GM18507 (cell line): ENCODE measurements around the gene DOK1.

ENCODE experiments used
- DNase-seq: peaks from one replicate; pipeline ENCODE4 v3.0.0; 2011; ENCODE audit warnings: low read depth; ENCODE audit not compliant: insufficient read length; ENCODE audit errors: extremely low spot score
- FAIRE-seq: peaks from 2 replicates; lab custom pipeline; 2011; peaks lifted over from hg19 to GRCh38; lab: Jason Lieb, UNC

The DOK1 gene

GRCh38 chr2:74524955-74525716 is 29.4 kb upstream of the DOK1 start:
- FAIRE-seq (no peak), DNase-seq (no peak)

GRCh38 chr2:74525717-74526648 is 28.5 kb upstream of the DOK1 start, which contains the start of gene DQX1:
DQX1 (minus strand) TSS chr2:74526231; CDS start chr2:74525729, 502 bp downstream.
- peak; percentile 81 for FAIRE-seq
- no peak for DNase-seq

- no peak for FAIRE-seq
- DNase-seq, result no peak
Measured at GRCh38 chr2:74526649-74527230, 27.8 kb upstream of the DOK1 start.

GRCh38 chr2:74527741-74528140 is 26.8 kb upstream of the DOK1 start:
- FAIRE-seq (no peak), DNase-seq (no peak)

GRCh38 chr2:74528600-74529356 is 25.7 kb upstream of the DOK1 start:
- FAIRE-seq (no peak), DNase-seq (no peak)

GRCh38 chr2:74529357-74530238 is 24.9 kb upstream of the DOK1 start, which contains the start of the genes AUP1 and HTRA2:
AUP1 (minus strand) TSS chr2:74529706; CDS start chr2:74529629, 77 bp downstream.
HTRA2 (plus strand) TSS chr2:74529933; CDS start chr2:74530007, 74 bp downstream.
- peak; percentile 99 for DNase-seq
- peak; percentile 96 for FAIRE-seq

GRCh38 chr2:74530239-74531187 is 24.0 kb upstream of the DOK1 start:
- FAIRE-seq (peak; percentile 86), DNase-seq (no peak)

GRCh38 chr2:74531666-74532065 is 22.9 kb upstream of the DOK1 start:
- no peak for FAIRE-seq
- DNase-seq, result no peak

- no peak for DNase-seq
- FAIRE-seq, result no peak
Measured at GRCh38 chr2:74532222-74532621, 22.3 kb upstream of the DOK1 start.

GRCh38 chr2:74533464-74533863 is 21.1 kb upstream of the DOK1 start:
- no peak for FAIRE-seq

GRCh38 chr2:74534411-74534810 is 20.1 kb upstream of the DOK1 start:
- DNase-seq, result no peak
- no peak for FAIRE-seq

More at GRCh38 chr2:74533464-74533863, 21.1 kb upstream of the DOK1 start:
- DNase-seq, result no peak

- FAIRE-seq (no peak), DNase-seq (no peak)
Measured at GRCh38 chr2:74535440-74535965, 19.0 kb upstream of the DOK1 start.

GRCh38 chr2:74536166-74536950 is 18.2 kb upstream of the DOK1 start:
- DNase-seq, result no peak
- FAIRE-seq, result no peak

GRCh38 chr2:74537140-74537539 is 17.4 kb upstream of the DOK1 start:
- FAIRE-seq (no peak), DNase-seq (no peak)

- no peak for DNase-seq
- FAIRE-seq, result peak; percentile 67
Measured at GRCh38 chr2:74538881-74539339, 15.6 kb upstream of the DOK1 start.

- FAIRE-seq (no peak), DNase-seq (no peak)
Measured at GRCh38 chr2:74540291-74540690, 14.2 kb upstream of the DOK1 start.
